H1 (cell line): ENCODE data around the gene DPT. TPM values are rescaled to one million over a fixed set of nuclear protein-coding genes. Genes with fewer than 3 reads are reported as not detected.
A peak's percentile ranks its signal among the peaks of the same experiment; 100 is the strongest.

Experiments used
- CTCF ChIA-PET: fragments of 300-600 bp; sonication (Branson Sonifier 250); formaldehyde crosslinking; loops from one replicate; lab custom pipeline; 2021; ENCODE audit not compliant: partially characterized antibody; lab: Charles Lee
- POLR2A ChIA-PET: fragments of 300-600 bp; sonication (Branson Sonifier 250); formaldehyde crosslinking; loops from one replicate; lab custom pipeline; 2021; ENCODE audit warnings: inconsistent platforms; ENCODE audit not compliant: partially characterized antibody; lab: Charles Lee
- DNase-seq, 2 experiments: peaks; one replicate each; pipeline versions ENCODE4 v3.0.0 to v3.0.0-alpha.2; 2010 to 2022; ENCODE audit warnings: low spot score in 2 of 2, low read depth in 1 of 2, mixed read lengths in 1 of 2
- FAIRE-seq: peaks from 2 replicates; lab custom pipeline; 2011; peaks lifted over from hg19 to GRCh38; lab: Jason Lieb, UNC
- H2AFZ ChIP-seq: 2 replicates; pipeline ENCODE4 v1.8.1; 2012; ENCODE audit warnings: low read length, inconsistent platforms
- H2AK5ac ChIP-seq: 2 replicates; pipeline ENCODE4 v1.6.1; 2013; ENCODE audit warnings: low read depth, low read length
- H2BK120ac ChIP-seq: replicated peaks from 2 replicates; pipeline ENCODE3; 2013; ENCODE audit warnings: low read depth, low read length, inconsistent platforms
- H2BK12ac ChIP-seq: 2 replicates; pipeline ENCODE4 v1.6.1; 2013; ENCODE audit warnings: low read depth, low read length
- H2BK15ac ChIP-seq: 2 replicates; pipeline ENCODE4 v1.6.1; 2013; ENCODE audit warnings: low read length
- H2BK20ac ChIP-seq: 2 replicates; pipeline ENCODE4 v1.6.1; 2013; ENCODE audit warnings: low read length
- H2BK5ac ChIP-seq: 2 replicates; pipeline ENCODE4 v1.6.1; 2013; ENCODE audit warnings: low read depth, low read length
- H3K14ac ChIP-seq: 2 replicates; pipeline ENCODE4 v1.6.1; 2013; ENCODE audit warnings: inconsistent platforms; ENCODE audit not compliant: insufficient read length
- H3K18ac ChIP-seq: 2 replicates; pipeline ENCODE4 v1.6.1; 2013; ENCODE audit warnings: low read length; ENCODE audit errors: extremely low read depth
- H3K23ac ChIP-seq: 2 replicates; pipeline ENCODE4 v1.6.1; 2013; ENCODE audit warnings: inconsistent platforms; ENCODE audit not compliant: insufficient read length
- H3K23me2 ChIP-seq: 2 replicates; pipeline ENCODE4 v1.6.1; 2013; ENCODE audit warnings: low read depth, low read length
- H3K27ac ChIP-seq: 2 replicates; pipeline ENCODE4 v1.6.1; 2011; ENCODE audit warnings: low read depth, low read length, inconsistent platforms
- H3K27me3 ChIP-seq, 4 experiments: replicated peaks in 1 of 4; 1 replicate in 1 of 4; 2 replicates in 3 of 4; pipeline versions ENCODE4 v1.6.1 to v1.8.1; 2011 to 2013; ENCODE audit warnings: low read length in 3 of 4, mild to moderate bottlenecking in 3 of 4, inconsistent platforms in 2 of 4, mixed read lengths in 2 of 4, moderate library complexity in 1 of 4; ENCODE audit not compliant: control insufficient read depth in 3 of 4, insufficient read depth in 3 of 4; ENCODE audit errors: extremely low read depth in 1 of 4
- H3K36me3 ChIP-seq, 4 experiments: 2 replicates each; pipeline versions ENCODE4 v1.6.1 to v1.8.1; 2011 to 2013; ENCODE audit warnings: mild to moderate bottlenecking in 4 of 4, low read length in 3 of 4, moderate library complexity in 2 of 4, control low read depth in 1 of 4, inconsistent platforms in 1 of 4; ENCODE audit not compliant: insufficient read depth in 4 of 4, control insufficient read depth in 2 of 4
- H3K4ac ChIP-seq: replicated peaks from 2 replicates; pipeline ENCODE3; 2013; ENCODE audit warnings: low read length, low read depth, mixed read lengths, inconsistent platforms; ENCODE audit not compliant: insufficient read length
- H3K4me1 ChIP-seq, 4 experiments: replicated peaks in 1 of 4; 1 replicate in 1 of 4; 2 replicates in 3 of 4; pipeline versions ENCODE4 v1.6.1 to v1.8.1; 2011 to 2013; ENCODE audit warnings: low read length in 3 of 4, inconsistent platforms in 2 of 4, mixed read lengths in 1 of 4; ENCODE audit not compliant: insufficient read depth in 4 of 4, control insufficient read depth in 3 of 4
- H3K4me2 ChIP-seq, 2 experiments: 2 replicates each; pipeline versions ENCODE4 v1.6.1 to v1.8.1; 2011 to 2013; ENCODE audit warnings: low read depth in 2 of 2, low read length in 2 of 2, control low read depth in 1 of 2, inconsistent platforms in 1 of 2, mild to moderate bottlenecking in 1 of 2; ENCODE audit not compliant: insufficient read depth in 1 of 2
- H3K4me3 ChIP-seq, 4 experiments: fragments of 200-600, 300-600 bp in 1 of 4; sonication (generic), shearing (Covaris generic), sonication (Bioruptor Twin) in 1 of 4; 2 replicates each; pipeline versions ENCODE4 v1.5.1 to v1.8.1; 2011 to 2016; ENCODE audit warnings: low read length in 4 of 4, low read depth in 3 of 4, control low read depth in 2 of 4, inconsistent platforms in 2 of 4, mild to moderate bottlenecking in 2 of 4, mixed read lengths in 1 of 4, moderate library complexity in 1 of 4; ENCODE audit not compliant: insufficient read depth in 2 of 4; ENCODE audit errors: extremely low read depth in 1 of 4
- H3K56ac ChIP-seq: replicated peaks from 2 replicates; pipeline ENCODE3; 2013; ENCODE audit warnings: low read depth, mild to moderate bottlenecking, mixed read lengths, low read length, inconsistent platforms; ENCODE audit not compliant: insufficient read length
- H3K79me1 ChIP-seq: 2 replicates; pipeline ENCODE4 v1.6.1; 2013; ENCODE audit warnings: low read depth, low read length, control low read depth
- H3K79me2 ChIP-seq, 2 experiments: 2 replicates each; pipeline versions ENCODE4 v1.6.1 to v1.8.1; 2012 to 2013; ENCODE audit warnings: low read length in 2 of 2, mild to moderate bottlenecking in 2 of 2, inconsistent platforms in 1 of 2; ENCODE audit not compliant: insufficient read depth in 2 of 2, control insufficient read depth in 1 of 2
- H3K9ac ChIP-seq, 4 experiments: replicated peaks in 1 of 4; 1 replicate in 1 of 4; 2 replicates in 3 of 4; pipeline versions ENCODE4 v1.6.1 to v1.8.1; 2011 to 2013; ENCODE audit warnings: low read depth in 3 of 4, low read length in 3 of 4, control low read depth in 2 of 4, mild to moderate bottlenecking in 2 of 4, moderate library complexity in 2 of 4, inconsistent platforms in 1 of 4; ENCODE audit errors: extremely low read depth in 1 of 4
- H3K9me3 ChIP-seq, 2 experiments: 2 replicates each; pipeline versions ENCODE4 v1.6.1 to v1.8.1; 2012 to 2013; ENCODE audit warnings: mild to moderate bottlenecking in 2 of 2, moderate library complexity in 2 of 2, control low read depth in 1 of 2, inconsistent platforms in 1 of 2, low read depth in 1 of 2, low read length in 1 of 2, mixed read lengths in 1 of 2; ENCODE audit not compliant: insufficient read depth in 2 of 2
- H4K20me1 ChIP-seq, 2 experiments: replicated peaks in 1 of 2; 2 replicates each; pipeline versions ENCODE3 to v1.8.1; 2011 to 2013; ENCODE audit warnings: inconsistent platforms in 2 of 2, low read length in 2 of 2, mild to moderate bottlenecking in 1 of 2; ENCODE audit not compliant: insufficient read depth in 2 of 2, control insufficient read depth in 1 of 2
- H4K5ac ChIP-seq: 2 replicates; pipeline ENCODE4 v1.6.1; 2013; ENCODE audit warnings: low read length, low read depth, mixed read lengths, inconsistent platforms; ENCODE audit not compliant: insufficient read length
- H4K8ac ChIP-seq: 2 replicates; pipeline ENCODE4 v1.8.0; 2013; ENCODE audit warnings: mild to moderate bottlenecking, moderate library complexity, low read length, inconsistent platforms; ENCODE audit not compliant: insufficient read depth; ENCODE audit errors: extremely low read depth
- H4K91ac ChIP-seq: replicated peaks from 2 replicates; pipeline ENCODE3; 2013; ENCODE audit warnings: low read length, mixed read lengths, inconsistent platforms; ENCODE audit not compliant: insufficient read length
- WGBS, 2 experiments: shearing (Covaris generic) in 1 of 2; methylation state at CpG; one replicate each; pipeline versions ENCODE4 v1.1.6 to v1.1.7; 2013 to 2015; ENCODE audit warnings: low lambda C conversion rate in 2 of 2, mixed read lengths in 2 of 2, inconsistent platforms in 1 of 2, low coverage in 1 of 2, missing lambda C conversion rate in 1 of 2; ENCODE audit not compliant: insufficient replicate concordance in 2 of 2, insufficient coverage in 1 of 2, insufficient read length in 1 of 2; ENCODE audit errors: extremely low coverage in 1 of 2, missing lambda C conversion rate in 1 of 2; 5-methylcytosine and 5-hydroxymethylcytosine counted together
- polyA plus RNA-seq, 7 experiments: library from polyadenylated mRNA; depleted of rRNA in 3 of 7; stranded (reverse) in 5 of 7; unstranded in 2 of 7; fragments of >200 nt in 5 of 7; fragments of 200-250 nt in 2 of 7; gene quantifications; 1 replicate in 5 of 7; 2 replicates in 1 of 7; 4 replicates in 1 of 7; pipeline versions ENCODE4 v1.2.1 to v1.2.3, GENCODE V29; 2011 to 2013; ENCODE audit warnings: missing spikeins in 2 of 7, mixed read lengths in 2 of 7
- total RNA-seq: library from RNA; stranded (reverse); fragmentation: NEBNext Ultra II Directional; extraction: Animal tissue kit (Norgen Biotek cat#: 25700); gene quantifications from 2 replicates; pipeline ENCODE4 v1.2.1, GENCODE V29; 2021

The DPT gene
- total and polyA plus RNA-seq, 2 of the 8 experiments (the other 6 are each of a cell fraction or from before 2014, with no cell fraction given): not detected

DNA sequence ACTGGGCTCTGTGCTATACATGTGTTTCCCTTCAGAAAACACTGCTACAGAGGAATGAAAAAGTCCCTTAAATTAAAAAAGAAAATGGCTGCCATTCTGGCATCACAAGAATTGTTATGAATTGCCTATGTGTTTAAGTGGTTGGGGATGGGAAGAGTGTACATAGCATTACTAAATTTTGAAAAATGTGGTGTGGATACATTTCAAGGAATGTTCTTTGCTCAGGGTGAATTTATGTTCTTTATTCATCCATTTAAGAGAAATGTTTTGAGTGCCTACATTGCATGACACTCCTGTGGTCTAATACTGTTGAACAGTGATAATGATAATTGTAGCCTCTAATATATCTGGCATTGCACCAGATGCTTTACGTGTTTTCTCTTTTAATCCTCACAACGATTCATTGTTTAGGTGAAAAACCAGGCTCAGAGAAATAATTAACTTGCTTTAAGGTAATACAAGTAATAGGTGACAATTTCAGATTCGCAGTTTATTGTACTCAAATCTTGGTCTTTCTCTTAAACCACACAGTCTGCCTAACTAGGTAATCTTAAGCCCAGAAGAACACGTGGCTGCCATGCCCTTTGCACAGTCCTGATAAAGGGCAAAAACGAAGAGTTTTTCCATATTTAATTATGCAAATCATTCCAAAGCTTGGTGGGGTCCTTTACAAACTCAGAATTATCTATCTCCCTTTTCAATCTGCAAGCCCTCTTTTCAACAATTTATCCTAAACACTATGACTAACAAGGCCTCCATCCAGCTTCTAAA, 31.5 kb downstream of the DPT start:
- no peaks in the 10 kb centered on the region for H3K79me1 ChIP-seq
- H3K23me2 ChIP-seq: no peaks in the 10 kb centered on the region
- H3K18ac ChIP-seq: no peak overlapping the region
- 86% methylated on average over 5 of the region's 5 CpGs; no CpG with 5 or more reads in 1 of the 2 experiments for WGBS, 2 experiments
- no peaks in the 10 kb centered on the region for H3K27me3 ChIP-seq
- H2BK5ac ChIP-seq: no peak overlapping the region
- H4K91ac ChIP-seq: no peak overlapping the region
- CTCF ChIA-PET: interaction anchor here (2.1 kb wide), 1 partner anchor 7 kb away, joined by 9 read pairs; no protein-coding TSS in a partner anchor
- no peak overlapping the region for H3K4me2 ChIP-seq
- no peak overlapping the region for H3K23ac ChIP-seq
- no peak for FAIRE-seq
- H3K4ac ChIP-seq: no peak overlapping the region
- H3K36me3 ChIP-seq: no peaks in the 10 kb centered on the region
- H3K4me3 ChIP-seq: no peak overlapping the region
- no peak overlapping the region for H2BK12ac ChIP-seq
- H2BK15ac ChIP-seq: no peak overlapping the region
- peaks cover 0 to 2% (median 0%) of the 10 kb centered on the region in 4 experiments; a peak in 1 of 7 replicates for H3K4me1 ChIP-seq
- no peak overlapping the region for H2AK5ac ChIP-seq
- no peaks in the 10 kb centered on the region for H3K79me2 ChIP-seq
- no peaks in the 10 kb centered on the region for H3K9me3 ChIP-seq
- no peak overlapping the region for H4K8ac ChIP-seq
- no peak overlapping the region for H3K14ac ChIP-seq
- H3K56ac ChIP-seq: no peak overlapping the region
- H2BK20ac ChIP-seq: no peak overlapping the region
- DNase-seq: no peak
- POLR2A ChIA-PET: interaction anchor here (1.0 to 1.1 kb wide), 2 partner anchors 9 to 25 kb away, joined by 3 read pairs; no protein-coding TSS in a partner anchor
- no peaks in the 10 kb centered on the region for H4K20me1 ChIP-seq
- H2BK120ac ChIP-seq: no peak overlapping the region
- peak overlapping the region; percentile 20; the same call in 1 of the 2 replicates for H2AFZ ChIP-seq
- no peak overlapping the region for H3K27ac ChIP-seq
- H4K5ac ChIP-seq: no peak overlapping the region
- no peak overlapping the region for H3K9ac ChIP-seq
